Bronchial epithelial cell (primary cell): Measurements from ENCODE around the gene GALNT10. TPM values are rescaled to one million over a fixed set of nuclear protein-coding genes. Genes with fewer than 3 reads are reported as not detected.

Experiments
- DNase-seq: peaks from one replicate; pipeline ENCODE4 v3.0.0-alpha.2; 2010; ENCODE audit warnings: low read depth
- FAIRE-seq: peaks from 2 replicates; lab custom pipeline; 2011; peaks lifted over from hg19 to GRCh38; lab: Jason Lieb, UNC
- H3K27me3 ChIP-seq: 2 replicates; pipeline ENCODE4 v1.5.1; 2011; ENCODE audit warnings: low read length; ENCODE audit not compliant: control insufficient read depth, insufficient read depth
- H3K36me3 ChIP-seq: 2 replicates; pipeline ENCODE4 v1.5.1; 2011; ENCODE audit warnings: low read length; ENCODE audit not compliant: control insufficient read depth, insufficient read depth
- H3K4me3 ChIP-seq: 2 replicates; pipeline ENCODE4 v1.5.1; 2011; ENCODE audit warnings: mild to moderate bottlenecking, low read depth, low read length, control low read depth
- CTCF ChIP-seq: IDR thresholded peaks from 2 replicates; pipeline ENCODE4 v1.5.1; 2011; ENCODE audit warnings: mild to moderate bottlenecking, moderate library complexity, low read length, control low read depth, inconsistent platforms; ENCODE audit not compliant: insufficient read depth, severe bottlenecking
- total RNA-seq: library from RNA; depleted of rRNA; stranded (reverse); fragments of >200 nt; gene quantifications from 2 replicates; pipeline ENCODE4 v1.2.1, GENCODE V29; 2014

The GALNT10 gene
- total RNA-seq, 1 donor from 2014 or later = 3.9 TPM

GRCh38 chr5:154258531-154259217, 68.1 kb downstream of the GALNT10 start:
- Histone ChIP-seq H3K27me3 (no peaks in the 10 kb centered on the region), H3K4me3 (no peak overlapping the region), H3K36me3 (no peaks in the 10 kb centered on the region)
- no peak for TF ChIP-seq CTCF
- no peak for DNase-seq
- FAIRE-seq = no peak

DNA sequence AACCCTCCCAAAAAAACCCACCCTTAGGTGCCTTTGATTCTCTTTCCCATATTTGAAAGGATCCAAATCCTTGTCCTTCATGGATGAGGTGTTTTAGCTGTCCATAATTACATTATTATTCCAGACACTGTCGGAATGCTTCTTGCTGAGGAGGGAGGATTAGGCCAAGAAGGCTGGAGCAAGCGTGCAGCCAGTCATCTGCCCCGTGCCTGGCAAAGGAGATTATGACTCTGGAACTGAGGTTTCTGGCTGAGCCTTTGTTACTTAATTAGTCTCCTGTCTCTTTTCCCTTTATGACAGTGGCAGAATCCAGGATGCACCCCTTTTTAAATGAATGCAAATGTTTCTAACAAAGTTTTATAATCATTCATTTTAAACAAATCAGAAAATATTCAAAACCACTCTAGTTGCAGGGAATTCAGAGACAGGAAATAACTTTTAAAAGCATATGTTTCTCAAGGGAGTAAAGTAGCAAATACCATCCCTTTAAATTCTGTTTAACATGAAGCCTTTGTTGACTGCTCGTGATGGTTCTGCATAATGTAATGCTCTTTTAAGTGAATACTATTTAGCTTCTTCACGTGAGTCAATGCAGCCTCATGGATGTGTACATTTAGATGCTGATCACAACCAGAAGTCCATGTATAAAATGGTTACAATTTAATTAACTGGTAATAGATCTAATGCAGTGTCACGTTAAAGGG, 69.8 kb downstream of the GALNT10 start:
- TF ChIP-seq CTCF = no peak
- Histone ChIP-seq H3K36me3 (no peaks in the 10 kb centered on the region), H3K4me3 (no peak overlapping the region), H3K27me3 (no peaks in the 10 kb centered on the region)
- no peak for DNase-seq
- no peak for FAIRE-seq

- no peak for TF ChIP-seq CTCF
- no peaks in the 10 kb centered on the region for H3K27me3 ChIP-seq
- H3K36me3 ChIP-seq = no peaks in the 10 kb centered on the region
- DNase-seq (no peak), FAIRE-seq (no peak)
- H3K4me3 ChIP-seq = no peak overlapping the region
Observed at GRCh38 chr5:154262342-154262741, 71.8 kb downstream of the GALNT10 start.

DNA sequence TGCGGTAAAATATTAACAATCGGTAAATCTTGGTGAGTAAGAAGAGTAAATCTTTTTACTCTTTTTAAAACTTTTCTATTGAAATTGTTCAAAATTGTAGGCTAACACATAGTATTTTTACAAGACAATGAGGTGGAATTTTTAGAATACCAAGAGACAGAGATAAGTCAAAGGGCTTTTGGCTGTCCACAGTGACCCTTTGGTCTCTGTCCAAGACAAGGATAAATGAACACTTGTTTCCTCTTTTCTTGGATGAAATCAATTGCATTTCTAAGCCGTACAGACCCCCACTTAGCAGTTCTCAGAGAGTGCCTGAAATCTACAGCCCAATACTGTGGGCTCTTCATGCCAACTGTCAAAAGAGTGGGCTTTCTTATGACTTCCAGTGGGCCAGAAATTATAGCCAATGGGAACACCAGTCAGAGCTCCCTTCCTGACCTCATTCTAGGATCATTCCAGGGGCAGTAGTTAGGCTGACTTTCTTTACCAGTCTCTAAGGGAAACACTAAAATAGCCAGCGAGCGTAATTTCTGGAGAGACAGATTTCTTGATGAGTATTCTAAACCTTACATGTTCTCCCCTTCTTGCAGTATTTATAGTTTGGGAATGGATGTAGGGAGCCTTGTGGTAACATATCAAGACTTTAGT, 74.1 kb downstream of the GALNT10 start:
- FAIRE-seq (no peak), DNase-seq (no peak)
- no peak for TF ChIP-seq CTCF
- no peaks in the 10 kb centered on the region for H3K36me3 ChIP-seq
- H3K4me3 ChIP-seq = no peak overlapping the region
- H3K27me3 ChIP-seq = no peaks in the 10 kb centered on the region

GRCh38 chr5:154265197-154265773, 74.8 kb downstream of the GALNT10 start:
- FAIRE-seq (no peak), DNase-seq (no peak)
- H3K27me3 ChIP-seq = no peaks in the 10 kb centered on the region
- H3K4me3 ChIP-seq = no peak overlapping the region
- TF ChIP-seq CTCF = no peak
- no peaks in the 10 kb centered on the region for H3K36me3 ChIP-seq
